ENCODE results near the gene CDK14.

DNA sequence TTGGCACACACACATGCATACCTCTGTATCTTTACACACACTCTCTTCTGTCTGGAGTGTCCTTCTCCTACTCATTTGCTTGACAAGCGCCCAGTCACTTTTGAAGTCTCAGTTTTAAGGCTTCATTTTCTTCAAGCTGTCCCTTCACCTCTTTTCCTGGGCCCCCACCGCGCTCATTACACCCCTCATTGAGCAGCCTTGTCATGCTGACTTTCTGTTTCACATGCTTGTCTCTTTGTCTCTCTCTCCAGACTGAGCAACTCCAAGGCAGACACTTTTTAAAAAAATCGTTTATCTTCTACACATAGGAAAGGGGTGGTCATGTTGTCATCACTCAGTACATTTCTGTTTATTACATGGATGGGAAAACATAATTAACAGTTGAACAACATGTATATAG lies 442.9 kb downstream of the CDK14 start:
- TF ChIP-seq, protein P1, sequence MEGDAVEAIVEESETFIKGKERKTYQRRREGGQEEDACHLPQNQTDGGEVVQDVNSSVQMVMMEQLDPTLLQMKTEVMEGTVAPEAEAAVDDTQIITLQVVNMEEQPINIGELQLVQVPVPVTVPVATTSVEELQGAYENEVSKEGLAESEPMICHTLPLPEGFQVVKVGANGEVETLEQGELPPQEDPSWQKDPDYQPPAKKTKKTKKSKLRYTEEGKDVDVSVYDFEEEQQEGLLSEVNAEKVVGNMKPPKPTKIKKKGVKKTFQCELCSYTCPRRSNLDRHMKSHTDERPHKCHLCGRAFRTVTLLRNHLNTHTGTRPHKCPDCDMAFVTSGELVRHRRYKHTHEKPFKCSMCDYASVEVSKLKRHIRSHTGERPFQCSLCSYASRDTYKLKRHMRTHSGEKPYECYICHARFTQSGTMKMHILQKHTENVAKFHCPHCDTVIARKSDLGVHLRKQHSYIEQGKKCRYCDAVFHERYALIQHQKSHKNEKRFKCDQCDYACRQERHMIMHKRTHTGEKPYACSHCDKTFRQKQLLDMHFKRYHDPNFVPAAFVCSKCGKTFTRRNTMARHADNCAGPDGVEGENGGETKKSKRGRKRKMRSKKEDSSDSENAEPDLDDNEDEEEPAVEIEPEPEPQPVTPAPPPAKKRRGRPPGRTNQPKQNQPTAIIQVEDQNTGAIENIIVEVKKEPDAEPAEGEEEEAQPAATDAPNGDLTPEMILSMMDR (IDR thresholded peaks at IDR 0.05; ENCODE audit: borderline replicate concordance, extremely low read depth, low read length, poor library complexity, severe bottlenecking): no peak
- no peak for TF ChIP-seq EZH2 (IDR thresholded peaks at IDR 0.05; ENCODE audit: borderline replicate concordance, low read depth, low read length, severe bottlenecking)

Measured in DND-41 (cell line).